HL-60 (cell line): ENCODE measurements around the gene LEF1.

ENCODE experiments used
- DNase-seq, 2 experiments: peaks; one replicate each; pipeline ENCODE4 v3.0.0-alpha.2; 2010 to 2020; ENCODE audit warnings: low read depth in 1 of 2, low spot score in 1 of 2
- H3K27ac ChIP-seq: fragments of 250-450 bp; sonication (Bioruptor Pico); replicated peaks from 2 replicates; pipeline ENCODE4 v1.5.1; 2020; ENCODE audit warnings: mild to moderate bottlenecking, moderate library complexity
- H3K27me3 ChIP-seq: fragments of 250-450 bp; sonication (Bioruptor Pico); 2 replicates; pipeline ENCODE4 v1.5.1; 2021; ENCODE audit warnings: mild to moderate bottlenecking, moderate library complexity; ENCODE audit not compliant: insufficient read depth, poor library complexity, severe bottlenecking
- H3K4me3 ChIP-seq: replicated peaks from 2 replicates; pipeline ENCODE4 v1.5.1; 2011; ENCODE audit warnings: mild to moderate bottlenecking, control low read depth, low read length; ENCODE audit not compliant: insufficient read depth
- GABPA ChIP-seq: IDR thresholded peaks from 2 replicates; pipeline ENCODE4 v1.6.1; 2012; ENCODE audit warnings: low read depth
- POLR2AphosphoS5 ChIP-seq: IDR thresholded peaks from 2 replicates; pipeline ENCODE4 v1.6.1; 2012; ENCODE audit warnings: low read depth
- SPI1 ChIP-seq: IDR thresholded peaks from 2 replicates; pipeline ENCODE4 v1.6.1; 2012; ENCODE audit warnings: low read depth, mild to moderate bottlenecking, borderline replicate concordance
- TF ChIP-seq, protein P1 (sequence below): IDR thresholded peaks from 2 replicates; pipeline ENCODE4 v1.6.1; 2012; ENCODE audit warnings: low read depth; ENCODE audit not compliant: insufficient replicate concordance
- TF ChIP-seq, protein P2 (sequence below): IDR thresholded peaks from one replicate; pipeline ENCODE4 v1.5.1; 2011; ENCODE audit warnings: low read length, control low read depth, inconsistent platforms; ENCODE audit not compliant: insufficient read depth

LEF1 gene

DNA sequence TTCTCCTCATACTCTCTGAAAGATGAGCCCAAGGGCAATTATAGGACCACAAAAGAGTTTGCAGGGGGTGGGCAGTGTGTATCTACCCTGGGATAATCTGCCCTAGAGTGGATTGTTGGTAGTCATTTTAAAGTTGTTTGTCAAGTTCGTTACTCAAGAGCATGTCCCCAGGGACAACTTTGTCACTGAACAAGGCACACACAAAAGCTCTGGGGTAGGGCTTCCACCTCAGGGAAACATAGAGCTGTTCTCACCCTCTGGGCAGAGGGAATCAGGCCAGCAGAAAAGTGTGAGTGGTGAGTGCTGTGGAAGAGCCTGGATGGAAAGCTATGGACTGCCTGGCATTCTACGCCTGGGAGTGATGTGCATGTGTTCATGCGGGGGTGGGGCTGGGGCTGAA lies 23.3 kb upstream of the LEF1 start:
- DNase-seq: no peak
- peaks cover 2% of the 10 kb centered on the region for H3K27me3 ChIP-seq
- no peak overlapping the region for H3K27ac ChIP-seq
- TF ChIP-seq, protein P1, sequence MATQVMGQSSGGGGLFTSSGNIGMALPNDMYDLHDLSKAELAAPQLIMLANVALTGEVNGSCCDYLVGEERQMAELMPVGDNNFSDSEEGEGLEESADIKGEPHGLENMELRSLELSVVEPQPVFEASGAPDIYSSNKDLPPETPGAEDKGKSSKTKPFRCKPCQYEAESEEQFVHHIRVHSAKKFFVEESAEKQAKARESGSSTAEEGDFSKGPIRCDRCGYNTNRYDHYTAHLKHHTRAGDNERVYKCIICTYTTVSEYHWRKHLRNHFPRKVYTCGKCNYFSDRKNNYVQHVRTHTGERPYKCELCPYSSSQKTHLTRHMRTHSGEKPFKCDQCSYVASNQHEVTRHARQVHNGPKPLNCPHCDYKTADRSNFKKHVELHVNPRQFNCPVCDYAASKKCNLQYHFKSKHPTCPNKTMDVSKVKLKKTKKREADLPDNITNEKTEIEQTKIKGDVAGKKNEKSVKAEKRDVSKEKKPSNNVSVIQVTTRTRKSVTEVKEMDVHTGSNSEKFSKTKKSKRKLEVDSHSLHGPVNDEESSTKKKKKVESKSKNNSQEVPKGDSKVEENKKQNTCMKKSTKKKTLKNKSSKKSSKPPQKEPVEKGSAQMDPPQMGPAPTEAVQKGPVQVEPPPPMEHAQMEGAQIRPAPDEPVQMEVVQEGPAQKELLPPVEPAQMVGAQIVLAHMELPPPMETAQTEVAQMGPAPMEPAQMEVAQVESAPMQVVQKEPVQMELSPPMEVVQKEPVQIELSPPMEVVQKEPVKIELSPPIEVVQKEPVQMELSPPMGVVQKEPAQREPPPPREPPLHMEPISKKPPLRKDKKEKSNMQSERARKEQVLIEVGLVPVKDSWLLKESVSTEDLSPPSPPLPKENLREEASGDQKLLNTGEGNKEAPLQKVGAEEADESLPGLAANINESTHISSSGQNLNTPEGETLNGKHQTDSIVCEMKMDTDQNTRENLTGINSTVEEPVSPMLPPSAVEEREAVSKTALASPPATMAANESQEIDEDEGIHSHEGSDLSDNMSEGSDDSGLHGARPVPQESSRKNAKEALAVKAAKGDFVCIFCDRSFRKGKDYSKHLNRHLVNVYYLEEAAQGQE: no peak
- TF ChIP-seq SPI1: no peak
- no peak for TF ChIP-seq POLR2AphosphoS5
- TF ChIP-seq, protein P2, sequence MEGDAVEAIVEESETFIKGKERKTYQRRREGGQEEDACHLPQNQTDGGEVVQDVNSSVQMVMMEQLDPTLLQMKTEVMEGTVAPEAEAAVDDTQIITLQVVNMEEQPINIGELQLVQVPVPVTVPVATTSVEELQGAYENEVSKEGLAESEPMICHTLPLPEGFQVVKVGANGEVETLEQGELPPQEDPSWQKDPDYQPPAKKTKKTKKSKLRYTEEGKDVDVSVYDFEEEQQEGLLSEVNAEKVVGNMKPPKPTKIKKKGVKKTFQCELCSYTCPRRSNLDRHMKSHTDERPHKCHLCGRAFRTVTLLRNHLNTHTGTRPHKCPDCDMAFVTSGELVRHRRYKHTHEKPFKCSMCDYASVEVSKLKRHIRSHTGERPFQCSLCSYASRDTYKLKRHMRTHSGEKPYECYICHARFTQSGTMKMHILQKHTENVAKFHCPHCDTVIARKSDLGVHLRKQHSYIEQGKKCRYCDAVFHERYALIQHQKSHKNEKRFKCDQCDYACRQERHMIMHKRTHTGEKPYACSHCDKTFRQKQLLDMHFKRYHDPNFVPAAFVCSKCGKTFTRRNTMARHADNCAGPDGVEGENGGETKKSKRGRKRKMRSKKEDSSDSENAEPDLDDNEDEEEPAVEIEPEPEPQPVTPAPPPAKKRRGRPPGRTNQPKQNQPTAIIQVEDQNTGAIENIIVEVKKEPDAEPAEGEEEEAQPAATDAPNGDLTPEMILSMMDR: no peak
- TF ChIP-seq GABPA: no peak
- H3K4me3 ChIP-seq: no peak overlapping the region

DNA sequence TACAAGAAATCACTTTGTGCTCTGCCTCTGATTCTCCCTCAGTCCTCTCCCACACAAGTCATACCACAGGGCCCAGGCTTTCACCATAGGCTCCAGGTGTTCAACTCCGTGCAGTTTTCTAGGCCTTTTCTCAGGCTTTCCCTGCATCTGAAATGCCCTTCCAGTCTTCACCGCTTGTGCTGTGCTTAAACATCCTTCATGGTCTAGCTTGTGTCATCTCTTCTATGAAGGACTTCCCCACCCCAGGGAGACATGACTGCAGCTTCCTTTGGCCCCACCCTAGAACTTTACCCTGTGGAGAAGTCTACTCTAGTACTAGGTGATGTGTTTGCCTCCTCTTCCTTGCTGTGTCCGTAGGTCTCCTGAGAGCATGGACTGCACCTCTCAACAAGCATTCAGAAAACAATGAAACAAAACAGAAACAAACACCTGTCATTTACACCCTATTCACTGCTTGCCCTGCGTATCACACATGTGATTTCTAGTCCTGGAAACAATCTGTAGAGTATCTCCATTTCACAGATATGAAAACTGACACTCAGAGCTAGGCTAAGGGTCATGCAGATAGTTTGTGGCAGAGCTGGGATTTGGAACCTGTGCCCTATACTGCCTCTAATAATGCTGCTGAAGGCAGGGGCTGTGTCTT lies 22.7 kb upstream of the LEF1 start:
- no peak for TF ChIP-seq POLR2AphosphoS5
- TF ChIP-seq, protein P1: no peak
- TF ChIP-seq, protein P2: no peak
- TF ChIP-seq GABPA: no peak
- TF ChIP-seq SPI1: no peak
- H3K27ac ChIP-seq: no peak overlapping the region
- peaks cover 2% of the 10 kb centered on the region for H3K27me3 ChIP-seq
- DNase-seq: no peak
- no peak overlapping the region for H3K4me3 ChIP-seq

DNA sequence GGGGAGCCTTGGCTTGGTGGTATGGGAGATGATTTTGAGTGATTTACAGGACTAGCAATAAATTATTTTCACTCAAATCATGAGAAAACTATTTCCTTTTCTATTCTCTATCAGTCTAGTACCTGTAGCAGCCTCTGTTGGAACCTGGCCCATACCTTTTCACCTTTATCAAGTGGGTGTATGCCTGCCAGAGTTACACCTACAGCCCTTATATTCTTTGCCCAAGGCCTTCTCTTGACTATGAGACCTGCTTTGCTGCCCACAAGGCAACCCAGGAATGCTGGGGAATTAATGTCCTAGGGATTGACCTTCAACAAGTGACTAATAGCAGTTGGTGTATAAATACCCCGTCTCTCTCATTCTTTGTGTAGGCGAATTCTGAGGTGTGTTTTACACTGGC lies 20.0 kb upstream of the LEF1 start:
- H3K4me3 ChIP-seq: no peak overlapping the region
- no peak for DNase-seq
- no peak overlapping the region for H3K27ac ChIP-seq
- H3K27me3 ChIP-seq: no peaks in the 10 kb centered on the region
- no peak for TF ChIP-seq GABPA
- TF ChIP-seq, protein P1: no peak
- TF ChIP-seq, protein P2: no peak
- TF ChIP-seq SPI1: no peak
- no peak for TF ChIP-seq POLR2AphosphoS5
